Measurements from ENCODE around the gene CYGB. TPM values are rescaled to one million over a fixed set of nuclear protein-coding genes. Genes with fewer than 3 reads are reported as not detected.

The CYGB gene
- total and polyA plus RNA-seq, 2 of the 13 experiments (the other 11 are each of a cell fraction or from before 2014, with no cell fraction given), result 18.9 to 27.1 TPM

DNA sequence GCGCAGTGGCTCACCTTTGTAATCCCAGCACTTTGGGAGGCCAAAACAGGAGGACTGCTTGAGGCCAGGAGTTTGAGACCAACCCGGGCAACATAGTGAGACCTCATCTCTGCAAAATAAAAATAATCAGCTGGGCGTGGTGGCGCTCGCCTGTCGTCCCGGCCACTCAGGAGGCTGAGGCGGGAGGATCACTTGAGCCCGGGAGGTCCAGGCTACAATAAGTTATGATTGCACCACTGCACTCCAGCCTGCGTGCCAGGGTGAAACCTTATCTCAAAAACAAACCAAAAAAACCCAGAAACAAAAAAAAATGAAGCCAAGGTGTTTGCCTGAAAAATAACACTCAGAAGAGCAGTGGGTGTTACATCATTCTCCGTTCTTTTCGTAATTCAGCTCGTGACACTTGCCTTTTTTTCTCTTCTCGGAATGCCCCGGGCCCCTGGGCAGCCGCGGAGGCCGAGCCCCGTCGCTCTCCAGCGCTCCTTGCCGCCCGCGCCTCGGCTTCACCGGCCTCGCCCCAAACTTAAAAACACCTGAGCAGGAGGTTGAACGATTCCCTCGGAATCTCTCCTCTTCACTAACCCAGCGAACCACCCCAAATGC, 19.4 kb upstream of the CYGB start (continued):
- TF ChIP-seq SP4 (CRISPR knock-in tag; IDR thresholded peaks at IDR 0.05) (no peak), ZBTB34 (CRISPR knock-in tag; IDR thresholded peaks at IDR 0.05) (0 out of 2 replicates have a peak, but pooled peaks have one; percentile 17), RXRA (CRISPR knock-in tag; IDR thresholded peaks at IDR 0.05) (no peak), RFXANK (CRISPR knock-in tag; IDR thresholded peaks at IDR 0.05) (no peak), ZNF549 (CRISPR knock-in tag; IDR thresholded peaks at IDR 0.05) (no peak), ATF1 (CRISPR knock-in tag; IDR thresholded peaks at IDR 0.05) (no peak), ZNF296 (CRISPR knock-in tag; conservative IDR thresholded peaks at IDR 0.05) (no peak), PCBP2 (optimal IDR thresholded peaks at IDR 0.05; ENCODE audit: low read depth, low read length, poor library complexity, severe bottlenecking) (no peak), RAD51 (IDR thresholded peaks at IDR 0.05; ENCODE audit: borderline replicate concordance) (no peak), ZNF644 (CRISPR knock-in tag; IDR thresholded peaks at IDR 0.05; ENCODE audit: low read depth) (no peak), PAWR (CRISPR knock-in tag; IDR thresholded peaks at IDR 0.05; ENCODE audit: borderline replicate concordance) (no peak), ZNF792 (CRISPR knock-in tag; IDR thresholded peaks at IDR 0.05) (no peak), NRL (CRISPR knock-in tag; IDR thresholded peaks at IDR 0.05; ENCODE audit: borderline replicate concordance) (no peak), ZNF510 (CRISPR knock-in tag; IDR thresholded peaks at IDR 0.05; ENCODE audit: low read depth) (no peak), FOXP4 (CRISPR knock-in tag; IDR thresholded peaks at IDR 0.05) (no peak)
- TF ChIP-seq, protein P1, sequence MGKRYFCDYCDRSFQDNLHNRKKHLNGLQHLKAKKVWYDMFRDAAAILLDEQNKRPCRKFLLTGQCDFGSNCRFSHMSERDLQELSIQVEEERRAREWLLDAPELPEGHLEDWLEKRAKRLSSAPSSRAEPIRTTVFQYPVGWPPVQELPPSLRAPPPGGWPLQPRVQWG (CRISPR knock-in tag; IDR thresholded peaks at IDR 0.05; ENCODE audit: borderline replicate concordance, low read depth), result no peak
- TF ChIP-seq, protein P2, sequence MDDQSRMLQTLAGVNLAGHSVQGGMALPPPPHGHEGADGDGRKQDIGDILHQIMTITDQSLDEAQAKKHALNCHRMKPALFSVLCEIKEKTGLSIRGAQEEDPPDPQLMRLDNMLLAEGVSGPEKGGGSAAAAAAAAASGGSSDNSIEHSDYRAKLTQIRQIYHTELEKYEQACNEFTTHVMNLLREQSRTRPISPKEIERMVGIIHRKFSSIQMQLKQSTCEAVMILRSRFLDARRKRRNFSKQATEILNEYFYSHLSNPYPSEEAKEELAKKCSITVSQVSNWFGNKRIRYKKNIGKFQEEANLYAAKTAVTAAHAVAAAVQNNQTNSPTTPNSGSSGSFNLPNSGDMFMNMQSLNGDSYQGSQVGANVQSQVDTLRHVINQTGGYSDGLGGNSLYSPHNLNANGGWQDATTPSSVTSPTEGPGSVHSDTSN (CRISPR knock-in tag; IDR thresholded peaks at IDR 0.05; ENCODE audit: borderline replicate concordance), result 0 out of 2 replicates have a peak, but pooled peaks have one; percentile 7
- TF ChIP-seq, protein P3, sequence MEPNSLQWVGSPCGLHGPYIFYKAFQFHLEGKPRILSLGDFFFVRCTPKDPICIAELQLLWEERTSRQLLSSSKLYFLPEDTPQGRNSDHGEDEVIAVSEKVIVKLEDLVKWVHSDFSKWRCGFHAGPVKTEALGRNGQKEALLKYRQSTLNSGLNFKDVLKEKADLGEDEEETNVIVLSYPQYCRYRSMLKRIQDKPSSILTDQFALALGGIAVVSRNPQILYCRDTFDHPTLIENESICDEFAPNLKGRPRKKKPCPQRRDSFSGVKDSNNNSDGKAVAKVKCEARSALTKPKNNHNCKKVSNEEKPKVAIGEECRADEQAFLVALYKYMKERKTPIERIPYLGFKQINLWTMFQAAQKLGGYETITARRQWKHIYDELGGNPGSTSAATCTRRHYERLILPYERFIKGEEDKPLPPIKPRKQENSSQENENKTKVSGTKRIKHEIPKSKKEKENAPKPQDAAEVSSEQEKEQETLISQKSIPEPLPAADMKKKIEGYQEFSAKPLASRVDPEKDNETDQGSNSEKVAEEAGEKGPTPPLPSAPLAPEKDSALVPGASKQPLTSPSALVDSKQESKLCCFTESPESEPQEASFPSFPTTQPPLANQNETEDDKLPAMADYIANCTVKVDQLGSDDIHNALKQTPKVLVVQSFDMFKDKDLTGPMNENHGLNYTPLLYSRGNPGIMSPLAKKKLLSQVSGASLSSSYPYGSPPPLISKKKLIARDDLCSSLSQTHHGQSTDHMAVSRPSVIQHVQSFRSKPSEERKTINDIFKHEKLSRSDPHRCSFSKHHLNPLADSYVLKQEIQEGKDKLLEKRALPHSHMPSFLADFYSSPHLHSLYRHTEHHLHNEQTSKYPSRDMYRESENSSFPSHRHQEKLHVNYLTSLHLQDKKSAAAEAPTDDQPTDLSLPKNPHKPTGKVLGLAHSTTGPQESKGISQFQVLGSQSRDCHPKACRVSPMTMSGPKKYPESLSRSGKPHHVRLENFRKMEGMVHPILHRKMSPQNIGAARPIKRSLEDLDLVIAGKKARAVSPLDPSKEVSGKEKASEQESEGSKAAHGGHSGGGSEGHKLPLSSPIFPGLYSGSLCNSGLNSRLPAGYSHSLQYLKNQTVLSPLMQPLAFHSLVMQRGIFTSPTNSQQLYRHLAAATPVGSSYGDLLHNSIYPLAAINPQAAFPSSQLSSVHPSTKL (CRISPR knock-in tag; IDR thresholded peaks at IDR 0.05), result no peak; the same call in 1 of the 2 replicates
